ENCODE results near the gene C7orf57.

GRCh38 chr7:48087349-48087748 lies 52.0 kb downstream of the C7orf57 start:
- TF ChIP-seq ZMAT4 (CRISPR knock-in tag; IDR thresholded peaks at IDR 0.05) (no peak), ATF3 (CRISPR knock-in tag; conservative IDR thresholded peaks at IDR 0.05) (no peak), CTCF (IDR thresholded peaks at IDR 0.05) (no peak), ZNF219 (CRISPR knock-in tag; IDR thresholded peaks at IDR 0.05; ENCODE audit: borderline replicate concordance) (no peak), ETV6 (CRISPR knock-in tag; IDR thresholded peaks at IDR 0.05) (no peak), E2F5 (CRISPR knock-in tag; IDR thresholded peaks at IDR 0.05) (no peak), SP1 (CRISPR knock-in tag; conservative IDR thresholded peaks at IDR 0.05) (no peak), HMGXB4 (CRISPR knock-in tag; IDR thresholded peaks at IDR 0.05) (no peak), ELF4 (CRISPR knock-in tag; IDR thresholded peaks at IDR 0.05; ENCODE audit: low read depth) (no peak), CDX4 (CRISPR knock-in tag; IDR thresholded peaks at IDR 0.05; ENCODE audit: borderline replicate concordance) (no peak)

All from WTC11 (cell line).